IPS-20b (cell line): ENCODE data around the gene STRA6.

Experiments used
- H3K27ac ChIP-seq: one replicate; pipeline ENCODE4 v1.5.1; 2013; ENCODE audit warnings: low read length
- H3K27me3 ChIP-seq: 2 replicates; pipeline ENCODE4 v1.6.1; 2013; ENCODE audit warnings: mild to moderate bottlenecking, low read length, inconsistent platforms; ENCODE audit not compliant: insufficient read depth
- H3K36me3 ChIP-seq: 2 replicates; pipeline ENCODE4 v1.6.1; 2013; ENCODE audit warnings: low read depth, mild to moderate bottlenecking, inconsistent platforms, low read length, moderate library complexity; ENCODE audit not compliant: insufficient read depth
- H3K4me1 ChIP-seq: 2 replicates; pipeline ENCODE4 v1.6.1; 2013; ENCODE audit warnings: mild to moderate bottlenecking, control low read depth, inconsistent platforms, low read length, moderate library complexity; ENCODE audit not compliant: insufficient read depth
- H3K4me3 ChIP-seq: 2 replicates; pipeline ENCODE4 v1.5.1; 2013; ENCODE audit warnings: mild to moderate bottlenecking, low read length, inconsistent platforms
- H3K9ac ChIP-seq: 2 replicates; pipeline ENCODE4 v1.6.1; 2013; ENCODE audit warnings: low read depth, mild to moderate bottlenecking, inconsistent platforms, low read length, moderate library complexity
- H3K9me3 ChIP-seq: 2 replicates; pipeline ENCODE4 v1.6.1; 2013; ENCODE audit warnings: mild to moderate bottlenecking, low read depth, low read length, inconsistent platforms; ENCODE audit not compliant: insufficient read depth

The STRA6 gene

GRCh38 chr15:74131628-74132413 is 70.8 kb downstream of the STRA6 start:
- peaks cover 97% of the 10 kb centered on the region for H3K27me3 ChIP-seq
- H3K36me3 ChIP-seq, result no peaks in the 10 kb centered on the region
- H3K9me3 ChIP-seq, result no peaks in the 10 kb centered on the region
- peaks cover 20% of the 10 kb centered on the region; the same call in 1 of the 2 replicates for H3K4me1 ChIP-seq
- H3K4me3 ChIP-seq, result no peak overlapping the region; the same call in 1 of the 2 replicates
- H3K27ac ChIP-seq, result no peak overlapping the region
- H3K9ac ChIP-seq, result no peak overlapping the region

- no peaks in the 10 kb centered on the region for H3K9me3 ChIP-seq
- H3K36me3 ChIP-seq, result no peaks in the 10 kb centered on the region
- peak overlapping the region; percentile 65 for H3K4me3 ChIP-seq
- H3K9ac ChIP-seq, result no peak overlapping the region; the same call in 1 of the 2 replicates
- H3K27ac ChIP-seq, result no peak overlapping the region
- H3K27me3 ChIP-seq, result peaks cover 98% of the 10 kb centered on the region
- peaks cover 18% of the 10 kb centered on the region; the same call in 1 of the 2 replicates for H3K4me1 ChIP-seq
Measured at GRCh38 chr15:74130849-74131627, 71.5 kb downstream of the STRA6 start.

- H3K27ac ChIP-seq, result no peak within 1 kb of the TSS
- H3K9me3 ChIP-seq, result no peaks in the 10 kb centered on the region
- peaks cover 98% of the 10 kb centered on the region for H3K27me3 ChIP-seq
- H3K4me3 ChIP-seq, result peak within 1 kb of the TSS; percentile 65
- peak within 1 kb of the TSS; percentile 51; the same call in 1 of the 2 replicates for H3K9ac ChIP-seq
- peaks cover 18% of the 10 kb centered on the region; the same call in 1 of the 2 replicates for H3K4me1 ChIP-seq
- H3K36me3 ChIP-seq, result no peaks in the 10 kb centered on the region
Measured at GRCh38 chr15:74130155-74130848, 72.3 kb downstream of the STRA6 start, which contains the start of gene ISLR2. TSS of gene ISLR2 (plus strand) at chr15:74130586. CDS start at chr15:74132755, 2,169 bp downstream.

- peak overlapping the region; percentile 60 for H3K4me3 ChIP-seq
- peaks cover 18% of the 10 kb centered on the region; the same call in 1 of the 2 replicates for H3K4me1 ChIP-seq
- no peaks in the 10 kb centered on the region for H3K9me3 ChIP-seq
- H3K27me3 ChIP-seq, result peaks cover 98% of the 10 kb centered on the region
- H3K36me3 ChIP-seq, result no peaks in the 10 kb centered on the region
- peak overlapping the region; percentile 51; the same call in 1 of the 2 replicates for H3K9ac ChIP-seq
- no peak overlapping the region for H3K27ac ChIP-seq
Measured at GRCh38 chr15:74129586-74130154, 72.9 kb downstream of the STRA6 start.
